ENCODE measurements around the gene PIK3R3. TPM values are rescaled to one million over a fixed set of nuclear protein-coding genes. Genes with fewer than 3 reads are reported as not detected.
A peak's percentile ranks its signal among the peaks of the same experiment; 100 is the strongest.

PIK3R3 gene
- polyA plus RNA-seq, 1 experiment: 1.5 TPM

DNA sequence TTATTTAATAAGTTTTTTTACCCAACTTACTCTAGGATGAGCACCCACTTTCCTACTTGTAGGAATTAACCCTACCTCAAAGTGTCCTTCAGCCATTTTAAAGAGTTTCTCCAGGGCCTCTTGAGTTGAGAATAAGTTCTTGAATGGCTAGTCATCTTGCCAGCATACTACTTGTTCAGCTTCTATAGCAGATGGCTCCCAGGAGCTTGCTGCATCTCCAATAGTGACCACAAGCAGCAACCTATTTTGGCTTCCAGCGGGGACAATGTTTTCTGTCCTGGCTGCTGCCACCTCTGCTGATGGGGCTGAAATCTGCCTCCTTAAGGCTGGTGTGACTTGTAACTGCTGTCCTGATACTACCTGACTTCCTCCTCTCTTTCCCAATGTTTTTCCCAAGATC is 20.8 kb upstream of the PIK3R3 start:
- Histone ChIP-seq H3K36me3 (ENCODE audit: control insufficient read depth, insufficient read depth, low read length) (no peaks in the 10 kb centered on the region), H3K27me3 (ENCODE audit: control insufficient read depth, insufficient read depth, low read length) (no peaks in the 10 kb centered on the region), H3K4me3 (ENCODE audit: low read depth, low read length) (no peak overlapping the region)
- ChIA-PET CTCF (no interaction called here), POLR2A (no interaction called here)
- TF ChIP-seq, protein P1, sequence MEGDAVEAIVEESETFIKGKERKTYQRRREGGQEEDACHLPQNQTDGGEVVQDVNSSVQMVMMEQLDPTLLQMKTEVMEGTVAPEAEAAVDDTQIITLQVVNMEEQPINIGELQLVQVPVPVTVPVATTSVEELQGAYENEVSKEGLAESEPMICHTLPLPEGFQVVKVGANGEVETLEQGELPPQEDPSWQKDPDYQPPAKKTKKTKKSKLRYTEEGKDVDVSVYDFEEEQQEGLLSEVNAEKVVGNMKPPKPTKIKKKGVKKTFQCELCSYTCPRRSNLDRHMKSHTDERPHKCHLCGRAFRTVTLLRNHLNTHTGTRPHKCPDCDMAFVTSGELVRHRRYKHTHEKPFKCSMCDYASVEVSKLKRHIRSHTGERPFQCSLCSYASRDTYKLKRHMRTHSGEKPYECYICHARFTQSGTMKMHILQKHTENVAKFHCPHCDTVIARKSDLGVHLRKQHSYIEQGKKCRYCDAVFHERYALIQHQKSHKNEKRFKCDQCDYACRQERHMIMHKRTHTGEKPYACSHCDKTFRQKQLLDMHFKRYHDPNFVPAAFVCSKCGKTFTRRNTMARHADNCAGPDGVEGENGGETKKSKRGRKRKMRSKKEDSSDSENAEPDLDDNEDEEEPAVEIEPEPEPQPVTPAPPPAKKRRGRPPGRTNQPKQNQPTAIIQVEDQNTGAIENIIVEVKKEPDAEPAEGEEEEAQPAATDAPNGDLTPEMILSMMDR (IDR thresholded peaks at IDR 0.05; ENCODE audit: insufficient read depth, low read depth, low read length): no peak
- no peak for DNase-seq (ENCODE audit: low read depth)

DNA sequence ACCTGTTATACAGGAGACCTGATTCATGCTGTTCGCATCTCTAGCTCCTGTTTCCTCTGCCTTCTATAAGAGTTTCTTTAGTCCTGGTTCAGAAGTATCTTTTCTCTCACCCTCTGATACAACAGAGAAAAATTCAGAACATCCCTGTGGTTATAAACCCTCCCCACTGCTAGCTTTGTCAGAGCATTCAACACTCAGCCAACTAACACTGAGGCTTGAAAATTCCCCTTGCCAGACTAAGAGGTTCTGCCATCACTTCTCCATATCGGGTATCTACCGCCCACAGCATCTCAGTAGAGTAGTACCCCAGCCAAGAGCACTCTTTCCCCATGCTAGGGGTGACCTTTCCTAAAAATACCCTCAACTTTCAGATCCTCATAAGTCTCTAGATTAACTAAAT is 19.6 kb upstream of the PIK3R3 start:
- no peak for DNase-seq (ENCODE audit: low read depth)
- Histone ChIP-seq H3K36me3 (ENCODE audit: control insufficient read depth, insufficient read depth, low read length) (no peaks in the 10 kb centered on the region), H3K27me3 (ENCODE audit: control insufficient read depth, insufficient read depth, low read length) (no peaks in the 10 kb centered on the region), H3K4me3 (ENCODE audit: low read depth, low read length) (no peak overlapping the region)
- TF ChIP-seq, protein P1 (IDR thresholded peaks at IDR 0.05; ENCODE audit: insufficient read depth, low read depth, low read length): no peak
- ChIA-PET POLR2A (no interaction called here), CTCF (interaction anchor here (0.8 to 1.4 kb wide), 4 partner anchors 8 to 29 kb away, joined by 3 to 4 read pairs (median 4); no protein-coding TSS in a partner anchor)

DNA sequence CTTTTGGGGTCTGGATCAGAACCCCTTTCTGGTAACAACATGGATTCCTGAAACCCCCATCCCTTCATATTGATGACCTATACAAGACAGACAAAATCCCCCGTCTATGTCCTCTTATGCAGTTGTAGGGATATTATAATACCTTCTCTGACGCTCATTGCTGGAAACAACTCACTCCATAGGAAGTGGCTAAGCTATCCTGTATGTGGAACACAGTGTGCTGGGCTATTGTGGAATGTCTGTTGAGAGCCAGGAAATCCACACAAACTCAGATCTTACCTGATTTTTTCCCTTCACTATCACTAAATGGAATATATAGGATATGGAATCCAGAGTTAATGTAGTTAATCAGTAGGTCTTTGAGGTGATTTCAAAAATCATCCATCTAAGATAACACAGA is 17.7 kb upstream of the PIK3R3 start:
- ChIA-PET CTCF (interaction anchor here (1.2 kb wide), 1 partner anchor 13 kb away, joined by 3 read pairs; no protein-coding TSS in a partner anchor), POLR2A (no interaction called here)
- TF ChIP-seq, protein P1 (IDR thresholded peaks at IDR 0.05; ENCODE audit: insufficient read depth, low read depth, low read length): no peak
- H3K36me3 ChIP-seq (ENCODE audit: control insufficient read depth, insufficient read depth, low read length): no peaks in the 10 kb centered on the region
- H3K27me3 ChIP-seq (ENCODE audit: control insufficient read depth, insufficient read depth, low read length): no peaks in the 10 kb centered on the region; the same call in 1 of the 2 replicates
- DNase-seq (ENCODE audit: low read depth): no peak
- no peak overlapping the region for H3K4me3 ChIP-seq (ENCODE audit: low read depth, low read length)

DNA sequence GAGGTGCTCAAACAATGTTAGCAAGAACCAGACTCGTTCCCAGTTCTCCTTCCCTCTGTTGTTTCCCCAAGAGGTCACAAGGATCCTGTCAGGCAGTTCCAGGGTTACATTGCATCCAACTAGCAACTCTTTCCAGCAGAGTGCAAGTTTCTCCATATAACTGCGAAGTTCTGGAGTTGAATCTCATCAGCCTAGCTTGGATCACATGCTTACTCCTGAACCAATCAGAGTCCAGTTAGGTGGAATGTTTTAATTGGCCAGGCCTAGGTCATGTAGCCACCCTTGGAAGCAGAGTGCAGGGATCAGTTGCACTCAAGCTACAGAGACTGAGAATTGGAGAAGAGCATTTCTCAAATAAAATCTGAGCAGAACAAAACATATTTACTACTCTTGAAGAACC is 15.9 kb upstream of the PIK3R3 start:
- POLR2A ChIA-PET: no interaction called here
- no peak overlapping the region for H3K4me3 ChIP-seq (ENCODE audit: low read depth, low read length)
- CTCF ChIA-PET: interaction anchor here (0.6 kb wide), 1 partner anchor 39 kb away, joined by 6 read pairs; no protein-coding TSS in a partner anchor
- no peaks in the 10 kb centered on the region for H3K36me3 ChIP-seq (ENCODE audit: control insufficient read depth, insufficient read depth, low read length)
- DNase-seq (ENCODE audit: low read depth): no peak
- no peaks in the 10 kb centered on the region; the same call in 1 of the 2 replicates for H3K27me3 ChIP-seq (ENCODE audit: control insufficient read depth, insufficient read depth, low read length)
- TF ChIP-seq, protein P1 (IDR thresholded peaks at IDR 0.05; ENCODE audit: insufficient read depth, low read depth, low read length): no peak

DNA sequence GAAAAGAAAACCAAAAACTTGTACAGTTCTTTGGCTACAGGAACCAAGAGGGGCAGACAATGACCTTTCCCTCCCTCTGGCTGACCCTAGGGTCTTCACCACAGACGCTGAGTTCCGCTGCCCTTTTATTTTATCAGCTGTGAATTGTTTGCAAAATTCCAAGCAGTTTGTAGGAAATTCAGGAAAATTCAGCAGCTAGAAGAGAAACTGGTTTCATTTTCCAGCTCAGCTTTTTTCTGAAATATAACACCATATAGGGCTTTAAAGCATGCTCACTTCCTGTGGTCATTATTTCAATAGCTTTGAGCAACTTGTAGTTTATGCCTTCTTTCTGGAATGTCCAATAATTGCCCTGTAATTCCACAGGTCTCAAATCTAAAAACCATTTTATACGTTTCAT is 5.5 kb upstream of the PIK3R3 start:
- POLR2A ChIA-PET: interaction anchor here (0.7 kb wide), 1 partner anchor 98 kb away, joined by 3 read pairs; no protein-coding TSS in a partner anchor
- Histone ChIP-seq H3K36me3 (ENCODE audit: control insufficient read depth, insufficient read depth, low read length) (no peaks in the 10 kb centered on the region), H3K4me3 (ENCODE audit: low read depth, low read length) (peak overlapping the region; percentile 25), H3K27me3 (ENCODE audit: control insufficient read depth, insufficient read depth, low read length) (no peaks in the 10 kb centered on the region)
- no peak for DNase-seq (ENCODE audit: low read depth)
- TF ChIP-seq, protein P1 (IDR thresholded peaks at IDR 0.05; ENCODE audit: insufficient read depth, low read depth, low read length): no peak
- CTCF ChIA-PET: interaction anchor here (1.1 kb wide), 1 partner anchor 13 kb away, joined by 3 read pairs; no protein-coding TSS in a partner anchor
